ENCODE results near the gene WDR33. TPM values are rescaled to one million over a fixed set of nuclear protein-coding genes. Genes with fewer than 3 reads are reported as not detected.

Gene WDR33
- total RNA-seq, 1 donor from 2014 or later: 52.1 TPM

GRCh38 chr2:127768775-127769479 is 42.0 kb downstream of the WDR33 start:
- Mint-ChIP-seq H3K4me3 (ENCODE audit: unreplicated experiment) (no peak overlapping the region), H3K9me3 (ENCODE audit: unreplicated experiment) (no peaks in the 10 kb centered on the region), H3K27me3 (ENCODE audit: unreplicated experiment) (no peaks in the 10 kb centered on the region), H3K4me1 (ENCODE audit: unreplicated experiment) (no peaks in the 10 kb centered on the region), H3K36me3 (ENCODE audit: low read depth, unreplicated experiment) (peaks cover 14% of the 10 kb centered on the region), H3K27ac (ENCODE audit: unreplicated experiment) (peak overlapping the region; percentile 13)
- no peak for DNase-seq (ENCODE audit: low spot score)
- TF ChIP-seq CTCF (IDR thresholded peaks at IDR 0.05; ENCODE audit: unreplicated experiment): no peak

GRCh38 chr2:127763776-127764175 is 47.2 kb downstream of the WDR33 start:
- Mint-ChIP-seq H3K27me3 (ENCODE audit: unreplicated experiment) (peaks cover 2% of the 10 kb centered on the region), H3K4me1 (ENCODE audit: unreplicated experiment) (no peaks in the 10 kb centered on the region), H3K27ac (ENCODE audit: unreplicated experiment) (peak overlapping the region; percentile 43), H3K4me3 (ENCODE audit: unreplicated experiment) (no peak overlapping the region), H3K36me3 (ENCODE audit: low read depth, unreplicated experiment) (peaks cover 12% of the 10 kb centered on the region), H3K9me3 (ENCODE audit: unreplicated experiment) (no peaks in the 10 kb centered on the region)
- no peak for TF ChIP-seq CTCF (IDR thresholded peaks at IDR 0.05; ENCODE audit: unreplicated experiment)
- no peak for DNase-seq (ENCODE audit: low spot score)

GRCh38 chr2:127762846-127763245 is 48.1 kb downstream of the WDR33 start:
- Mint-ChIP-seq H3K27ac (ENCODE audit: unreplicated experiment) (no peak overlapping the region), H3K9me3 (ENCODE audit: unreplicated experiment) (no peaks in the 10 kb centered on the region), H3K4me1 (ENCODE audit: unreplicated experiment) (no peaks in the 10 kb centered on the region), H3K36me3 (ENCODE audit: low read depth, unreplicated experiment) (peaks cover 9% of the 10 kb centered on the region), H3K27me3 (ENCODE audit: unreplicated experiment) (peaks cover 2% of the 10 kb centered on the region), H3K4me3 (ENCODE audit: unreplicated experiment) (no peak overlapping the region)
- no peak for TF ChIP-seq CTCF (IDR thresholded peaks at IDR 0.05; ENCODE audit: unreplicated experiment)
- no peak for DNase-seq (ENCODE audit: low spot score)

- Mint-ChIP-seq H3K9me3 (ENCODE audit: unreplicated experiment) (no peaks in the 10 kb centered on the region), H3K4me1 (ENCODE audit: unreplicated experiment) (no peaks in the 10 kb centered on the region), H3K27ac (ENCODE audit: unreplicated experiment) (no peak overlapping the region), H3K4me3 (ENCODE audit: unreplicated experiment) (no peak overlapping the region), H3K27me3 (ENCODE audit: unreplicated experiment) (peaks cover 2% of the 10 kb centered on the region), H3K36me3 (ENCODE audit: low read depth, unreplicated experiment) (peaks cover 7% of the 10 kb centered on the region)
- TF ChIP-seq CTCF (IDR thresholded peaks at IDR 0.05; ENCODE audit: unreplicated experiment): no peak
- no peak for DNase-seq (ENCODE audit: low spot score)
Measured at GRCh38 chr2:127762441-127762840, 48.5 kb downstream of the WDR33 start.

GRCh38 chr2:127759931-127760330 is 51.0 kb downstream of the WDR33 start:
- TF ChIP-seq CTCF (IDR thresholded peaks at IDR 0.05; ENCODE audit: unreplicated experiment): no peak
- Mint-ChIP-seq H3K9me3 (ENCODE audit: unreplicated experiment) (no peaks in the 10 kb centered on the region), H3K27ac (ENCODE audit: unreplicated experiment) (no peak overlapping the region), H3K4me1 (ENCODE audit: unreplicated experiment) (no peaks in the 10 kb centered on the region), H3K36me3 (ENCODE audit: low read depth, unreplicated experiment) (peaks cover 4% of the 10 kb centered on the region), H3K4me3 (ENCODE audit: unreplicated experiment) (no peak overlapping the region), H3K27me3 (ENCODE audit: unreplicated experiment) (peaks cover 2% of the 10 kb centered on the region)
- no peak for DNase-seq (ENCODE audit: low spot score)
